Lower leg skin (tissue), 3 donors: ENCODE data around the gene CACNA1D.

Experiments
- CTCF ChIP-seq, 3 donors: fragments of 450-650 bp; IDR thresholded peaks; one replicate each; pipeline ENCODE4 v1.5.1; 2016; ENCODE audit warnings: antibody characterized with exemption in 3 of 3, mild to moderate bottlenecking in 3 of 3, moderate library complexity in 2 of 3
- POLR2A ChIP-seq, 2 donors: fragments of 450-650 bp; IDR thresholded peaks; one replicate each; pipeline ENCODE4 v1.6.1; 2016 to 2017; ENCODE audit warnings: antibody characterized with exemption in 2 of 2, mild to moderate bottlenecking in 1 of 2, moderate library complexity in 1 of 2

DNA sequence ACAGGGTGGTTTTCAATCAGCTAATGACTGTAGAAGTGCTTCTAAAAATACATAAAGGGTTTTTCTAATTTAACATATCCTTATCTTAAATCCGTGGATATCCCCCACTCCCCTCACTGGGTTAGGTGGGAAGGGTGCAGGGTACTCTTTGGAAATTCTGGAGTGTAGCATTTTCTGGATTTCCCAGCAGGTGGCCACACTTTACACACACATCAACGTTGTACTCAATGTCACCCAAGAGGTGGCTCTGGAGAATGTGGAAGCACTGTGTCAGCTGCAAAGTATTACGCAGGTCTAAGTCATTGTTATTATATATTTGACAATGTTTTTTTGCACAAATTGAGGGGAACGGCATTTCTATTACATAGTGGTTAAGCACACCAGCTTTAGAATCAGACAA is 183.0 kb downstream of the CACNA1D start:
- TF ChIP-seq CTCF (IDR thresholded peaks at IDR 0.05) (no peak), POLR2A (IDR thresholded peaks at IDR 0.05) (no peak)
